IPS DF 6.9 (cell line): ENCODE data around the gene FAM174B.

Experiments used
- DNase-seq: peaks from one replicate; pipeline ENCODE4 v3.0.0-alpha.2; 2013; ENCODE audit warnings: low read depth, low spot score
- H3K27ac ChIP-seq: one replicate; pipeline ENCODE4 v1.5.1; 2013; ENCODE audit warnings: low read length, control low read depth
- H3K27me3 ChIP-seq: 2 replicates; pipeline ENCODE4 v1.6.1; 2013; ENCODE audit warnings: mild to moderate bottlenecking, low read length; ENCODE audit not compliant: control insufficient read depth, insufficient read depth
- H3K36me3 ChIP-seq: 2 replicates; pipeline ENCODE4 v1.6.1; 2013; ENCODE audit warnings: low read length; ENCODE audit not compliant: control insufficient read depth, insufficient read depth
- H3K4me1 ChIP-seq: 2 replicates; pipeline ENCODE4 v1.6.1; 2013; ENCODE audit warnings: low read length; ENCODE audit not compliant: control insufficient read depth, insufficient read depth
- H3K4me3 ChIP-seq: 2 replicates; pipeline ENCODE4 v1.5.1; 2013; ENCODE audit warnings: mild to moderate bottlenecking, low read length
- H3K9me3 ChIP-seq: 2 replicates; pipeline ENCODE4 v1.6.1; 2013; ENCODE audit warnings: low read length, inconsistent platforms; ENCODE audit not compliant: control insufficient read depth, insufficient read depth
- WGBS: extraction: QIAGEN DNeasy Blood & Tissue Kit; methylation state at CpG from one replicate; pipeline ENCODE4 v1.1.7; 2013; ENCODE audit warnings: mixed read lengths, missing lambda C conversion rate; ENCODE audit not compliant: insufficient read length, insufficient coverage; 5-methylcytosine and 5-hydroxymethylcytosine counted together

FAM174B gene

GRCh38 chr15:92600856-92601255 is 54.7 kb downstream of the FAM174B start:
- no peak overlapping the region for H3K27ac ChIP-seq
- H3K27me3 ChIP-seq, result no peaks in the 10 kb centered on the region
- H3K4me3 ChIP-seq, result no peak overlapping the region
- no peaks in the 10 kb centered on the region for H3K36me3 ChIP-seq
- H3K9me3 ChIP-seq, result no peaks in the 10 kb centered on the region
- no peaks in the 10 kb centered on the region for H3K4me1 ChIP-seq
- no CpG with 5 or more reads among the region's 3 CpGs for WGBS
- no peak for DNase-seq

GRCh38 chr15:92599394-92599970 is 56.1 kb downstream of the FAM174B start:
- Histone ChIP-seq H3K36me3 (no peaks in the 10 kb centered on the region), H3K27ac (no peak overlapping the region), H3K27me3 (no peaks in the 10 kb centered on the region), H3K9me3 (no peaks in the 10 kb centered on the region), H3K4me1 (no peaks in the 10 kb centered on the region), H3K4me3 (no peak overlapping the region)
- no peak for DNase-seq
- no CpG with 5 or more reads among the region's 4 CpGs for WGBS

DNA sequence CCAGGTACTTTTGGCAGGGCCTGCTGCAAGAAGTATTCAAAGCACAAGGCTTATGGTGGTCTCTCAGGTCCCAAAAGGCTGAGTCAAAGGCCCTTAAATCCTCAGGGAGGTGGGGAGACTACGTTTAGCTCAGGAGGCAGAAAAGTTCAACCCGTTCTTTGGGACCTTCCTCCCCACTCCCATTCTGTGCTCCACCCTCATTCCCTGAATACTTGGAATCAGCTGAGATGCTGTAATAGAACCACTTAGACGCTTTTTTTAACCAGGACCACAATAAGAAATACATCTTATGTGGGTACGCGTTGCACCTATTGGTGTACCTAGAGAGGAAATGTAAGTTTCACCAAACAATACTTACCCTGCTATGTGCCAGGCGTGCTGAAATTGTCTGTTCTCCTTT is 58.0 kb downstream of the FAM174B start:
- no CpG with 5 or more reads among the region's 6 CpGs for WGBS
- Histone ChIP-seq H3K4me1 (no peaks in the 10 kb centered on the region), H3K36me3 (no peaks in the 10 kb centered on the region), H3K9me3 (no peaks in the 10 kb centered on the region), H3K27me3 (no peaks in the 10 kb centered on the region), H3K4me3 (no peak overlapping the region), H3K27ac (no peak overlapping the region)
- no peak for DNase-seq

DNA sequence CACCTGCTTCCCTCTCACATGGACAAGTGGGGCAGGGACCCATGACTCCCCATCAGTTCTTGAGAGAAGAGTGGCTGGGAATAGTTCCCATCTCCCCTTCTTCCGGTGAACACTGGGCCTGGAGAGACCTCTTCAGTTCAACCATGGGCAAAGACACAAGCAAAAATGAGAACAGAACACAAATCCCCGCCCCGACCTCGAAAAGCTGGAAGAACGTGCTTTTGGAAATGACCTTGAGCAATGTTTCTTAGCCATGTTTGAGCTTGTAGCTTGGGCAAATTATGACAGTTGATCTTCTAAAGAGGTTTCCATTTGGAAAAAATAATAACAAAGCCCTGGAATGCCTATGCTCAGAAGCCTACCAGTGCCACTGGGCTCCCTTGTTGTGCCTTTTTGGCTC is 59.0 kb downstream of the FAM174B start:
- H3K9me3 ChIP-seq, result no peaks in the 10 kb centered on the region
- DNase-seq, result no peak
- no CpG with 5 or more reads among the region's 5 CpGs for WGBS
- no peak overlapping the region for H3K4me3 ChIP-seq
- no peaks in the 10 kb centered on the region for H3K4me1 ChIP-seq
- H3K27me3 ChIP-seq, result no peaks in the 10 kb centered on the region
- H3K36me3 ChIP-seq, result no peaks in the 10 kb centered on the region
- no peak overlapping the region for H3K27ac ChIP-seq

DNA sequence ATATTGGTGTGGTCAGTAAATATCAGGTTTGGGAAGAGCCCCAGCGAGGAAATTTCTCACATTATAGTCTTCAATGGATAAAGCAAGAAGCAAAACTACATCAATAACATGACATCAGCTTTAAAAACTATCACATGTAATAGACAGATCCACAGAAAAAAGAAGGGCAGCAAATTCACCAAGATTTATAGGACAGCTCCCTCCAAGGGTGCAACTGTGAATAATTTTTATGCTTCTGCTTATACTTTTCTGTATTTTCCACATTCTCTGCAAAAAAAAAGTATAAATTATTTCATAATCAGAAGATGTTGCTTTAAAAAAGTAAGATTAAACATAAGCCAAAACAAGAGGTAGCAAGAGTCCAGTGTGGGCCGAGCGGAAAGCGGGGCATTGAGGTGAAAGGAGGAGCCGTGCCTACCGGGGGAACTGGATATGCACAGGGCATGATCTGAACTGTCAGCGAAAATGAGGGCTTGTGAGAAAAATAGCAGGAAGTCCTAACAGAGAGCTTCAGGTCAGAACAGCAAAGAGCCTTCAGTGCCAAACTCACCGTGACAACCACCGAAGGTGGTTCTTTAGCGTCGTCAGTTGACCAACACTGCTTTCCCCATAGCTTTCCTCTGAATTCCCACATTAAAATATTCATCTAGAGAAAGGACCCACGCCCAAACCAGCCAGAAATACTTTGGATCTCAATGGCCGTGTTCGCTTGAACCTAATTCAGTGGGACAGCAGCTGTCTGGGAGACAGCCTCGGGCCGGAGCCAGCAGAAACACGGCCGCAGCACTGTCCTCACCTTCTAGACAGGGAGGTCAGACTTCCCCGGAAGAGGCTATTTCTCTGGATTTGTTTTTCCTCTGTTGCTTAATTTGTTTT is 59.8 kb downstream of the FAM174B start:
- Histone ChIP-seq H3K27ac (no peak overlapping the region), H3K4me3 (no peak overlapping the region), H3K36me3 (no peaks in the 10 kb centered on the region), H3K27me3 (no peaks in the 10 kb centered on the region), H3K4me1 (no peaks in the 10 kb centered on the region), H3K9me3 (no peaks in the 10 kb centered on the region)
- DNase-seq, result no peak
- no CpG with 5 or more reads among the region's 19 CpGs for WGBS

DNA sequence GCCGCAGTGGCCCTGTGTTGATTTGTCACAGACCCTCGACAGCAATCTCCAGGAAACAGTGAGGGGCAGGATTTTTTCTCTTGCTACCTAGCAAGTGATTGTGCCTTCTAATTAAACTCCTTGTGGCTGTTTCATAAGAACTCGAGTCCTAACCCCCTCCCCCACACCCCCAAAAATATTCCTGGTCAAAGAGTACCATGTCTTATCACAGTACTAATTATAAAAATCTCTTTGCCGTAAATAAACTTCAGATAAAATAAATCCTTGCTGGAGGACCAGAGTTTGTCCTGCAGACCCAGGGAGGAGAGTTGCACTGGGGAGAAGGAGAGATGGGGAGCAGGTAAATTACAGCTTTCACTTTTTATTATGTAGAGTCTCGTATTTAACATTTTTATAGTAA is 64.3 kb downstream of the FAM174B start:
- Histone ChIP-seq H3K36me3 (no peaks in the 10 kb centered on the region), H3K4me1 (no peaks in the 10 kb centered on the region), H3K9me3 (no peaks in the 10 kb centered on the region), H3K27ac (no peak overlapping the region), H3K4me3 (no peak overlapping the region), H3K27me3 (no peaks in the 10 kb centered on the region)
- no peak for DNase-seq
- WGBS, result no CpG with 5 or more reads among the region's 5 CpGs

DNA sequence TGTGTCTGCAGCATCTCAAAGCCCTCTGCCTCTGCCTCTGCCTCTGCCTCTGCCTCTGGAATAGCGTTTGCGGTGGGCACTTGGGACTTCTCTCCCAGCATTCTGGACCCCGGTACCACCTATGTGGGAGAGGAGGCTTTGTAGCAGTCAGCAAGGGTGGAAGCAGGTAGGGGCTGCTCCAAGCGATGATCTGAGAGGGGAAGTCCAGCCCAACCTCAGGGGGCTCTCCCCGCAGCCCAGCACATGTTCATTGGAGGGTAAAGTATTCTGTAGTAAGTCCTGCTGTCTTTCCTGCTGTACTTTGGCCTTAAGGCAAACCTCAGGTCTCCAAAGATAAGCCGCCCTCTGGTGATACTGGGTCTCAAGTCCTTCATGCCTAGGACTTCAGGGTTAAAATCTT is 68.6 kb downstream of the FAM174B start:
- no peak for DNase-seq
- H3K36me3 ChIP-seq, result no peaks in the 10 kb centered on the region
- no peak overlapping the region for H3K4me3 ChIP-seq
- WGBS, result no CpG with 5 or more reads among the region's 6 CpGs
- no peaks in the 10 kb centered on the region for H3K27me3 ChIP-seq
- no peaks in the 10 kb centered on the region for H3K4me1 ChIP-seq
- H3K9me3 ChIP-seq, result no peaks in the 10 kb centered on the region
- H3K27ac ChIP-seq, result no peak overlapping the region

- H3K9me3 ChIP-seq, result no peaks in the 10 kb centered on the region
- H3K4me1 ChIP-seq, result no peaks in the 10 kb centered on the region
- no peak overlapping the region for H3K4me3 ChIP-seq
- no peak overlapping the region for H3K27ac ChIP-seq
- no peaks in the 10 kb centered on the region for H3K36me3 ChIP-seq
- no CpG with 5 or more reads among the region's 8 CpGs for WGBS
- no peaks in the 10 kb centered on the region for H3K27me3 ChIP-seq
- no peak for DNase-seq
Measured at GRCh38 chr15:92586383-92586942, 69.1 kb downstream of the FAM174B start.

GRCh38 chr15:92584105-92584504 is 71.5 kb downstream of the FAM174B start:
- Histone ChIP-seq H3K27me3 (no peaks in the 10 kb centered on the region), H3K4me1 (no peaks in the 10 kb centered on the region; the same call in 1 of the 2 replicates), H3K4me3 (no peak overlapping the region), H3K9me3 (no peaks in the 10 kb centered on the region), H3K36me3 (no peaks in the 10 kb centered on the region), H3K27ac (no peak overlapping the region)
- no CpG with 5 or more reads among the region's 4 CpGs for WGBS
- DNase-seq, result no peak

- no peaks in the 10 kb centered on the region for H3K9me3 ChIP-seq
- DNase-seq, result no peak
- no peak overlapping the region for H3K4me3 ChIP-seq
- no peak overlapping the region for H3K27ac ChIP-seq
- no peaks in the 10 kb centered on the region for H3K36me3 ChIP-seq
- H3K4me1 ChIP-seq, result no peaks in the 10 kb centered on the region; the same call in 1 of the 2 replicates
- H3K27me3 ChIP-seq, result no peaks in the 10 kb centered on the region
- no CpG with 5 or more reads among the region's 19 CpGs for WGBS
Measured at GRCh38 chr15:92583096-92584034, 72.2 kb downstream of the FAM174B start.
